NCI-H526 (cell line): ENCODE results near the gene CYP21A2.
A peak's percentile ranks its signal among the peaks of the same experiment; 100 is the strongest.

Source experiments
- DNase-seq, 2 experiments: peaks; one replicate each; lab custom pipeline; 2025; lab: John Stamatoyannopoulos, UW

Gene CYP21A2

DNA sequence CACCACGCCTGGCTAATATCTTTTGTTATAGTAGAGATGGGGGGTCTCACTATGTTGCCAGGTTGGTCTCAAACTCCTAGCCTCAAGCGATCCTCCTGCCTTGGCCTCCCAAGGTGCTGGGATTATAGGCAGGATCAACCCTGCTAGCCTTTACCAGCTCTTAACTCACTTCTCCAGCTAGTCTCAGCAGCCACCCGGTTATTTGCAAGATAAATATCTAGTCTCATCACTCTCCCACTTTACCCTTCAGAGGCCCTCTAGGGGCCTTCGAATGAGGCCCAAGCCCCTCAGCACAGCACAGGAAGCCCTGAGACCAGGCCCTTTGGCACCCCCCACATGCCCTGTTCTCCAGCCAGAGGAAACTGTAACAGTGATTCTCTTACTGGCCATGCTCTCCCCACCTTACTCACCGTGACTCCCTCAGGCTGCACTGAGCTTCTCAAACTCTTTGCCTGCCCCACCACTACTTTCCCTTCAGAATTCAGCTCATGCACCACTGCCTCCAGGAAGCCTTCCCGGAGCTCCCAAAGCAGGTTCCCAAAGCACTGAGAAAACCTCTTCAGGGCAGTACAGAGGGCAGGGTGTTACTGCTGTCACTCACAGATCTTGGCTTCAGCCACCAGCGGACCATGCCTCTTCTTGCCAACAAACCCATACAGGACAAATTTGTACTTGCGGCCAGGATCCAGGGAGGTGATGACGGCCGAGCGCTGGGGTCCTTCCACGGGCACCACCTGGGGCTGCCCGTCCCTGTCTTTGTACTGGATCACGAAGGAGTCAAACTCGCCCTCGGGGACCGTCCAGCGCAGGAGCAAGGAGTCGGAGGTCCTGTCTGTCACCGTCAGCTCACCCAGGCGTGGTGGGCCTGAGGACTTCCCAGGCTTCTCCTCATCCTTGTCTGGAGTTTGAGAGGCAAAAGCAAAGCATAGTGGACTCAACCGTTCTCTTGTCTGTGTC is 45.9 kb downstream of the CYP21A2 start:
- no peak for DNase-seq

DNA sequence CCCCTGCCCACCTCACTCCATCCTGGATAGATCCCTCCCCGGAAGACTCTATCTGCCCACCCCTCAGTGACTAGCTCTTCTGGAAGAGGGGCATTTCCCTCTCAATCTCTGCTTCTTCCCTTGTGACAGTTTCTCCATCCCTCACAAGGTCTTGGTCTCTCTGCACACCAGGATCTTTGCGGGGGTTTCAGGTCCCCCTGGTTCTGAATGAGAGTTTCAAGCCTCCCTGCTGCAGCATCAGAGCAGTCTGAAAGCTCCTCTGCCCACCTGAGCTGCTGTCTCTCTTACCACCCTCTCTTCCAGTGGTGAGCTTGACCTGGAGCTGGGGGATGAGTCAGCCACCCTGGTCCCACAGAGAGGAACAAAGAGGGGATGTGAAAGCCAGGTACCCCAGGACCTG is 46.6 kb downstream of the CYP21A2 start:
- no peak for DNase-seq

DNA sequence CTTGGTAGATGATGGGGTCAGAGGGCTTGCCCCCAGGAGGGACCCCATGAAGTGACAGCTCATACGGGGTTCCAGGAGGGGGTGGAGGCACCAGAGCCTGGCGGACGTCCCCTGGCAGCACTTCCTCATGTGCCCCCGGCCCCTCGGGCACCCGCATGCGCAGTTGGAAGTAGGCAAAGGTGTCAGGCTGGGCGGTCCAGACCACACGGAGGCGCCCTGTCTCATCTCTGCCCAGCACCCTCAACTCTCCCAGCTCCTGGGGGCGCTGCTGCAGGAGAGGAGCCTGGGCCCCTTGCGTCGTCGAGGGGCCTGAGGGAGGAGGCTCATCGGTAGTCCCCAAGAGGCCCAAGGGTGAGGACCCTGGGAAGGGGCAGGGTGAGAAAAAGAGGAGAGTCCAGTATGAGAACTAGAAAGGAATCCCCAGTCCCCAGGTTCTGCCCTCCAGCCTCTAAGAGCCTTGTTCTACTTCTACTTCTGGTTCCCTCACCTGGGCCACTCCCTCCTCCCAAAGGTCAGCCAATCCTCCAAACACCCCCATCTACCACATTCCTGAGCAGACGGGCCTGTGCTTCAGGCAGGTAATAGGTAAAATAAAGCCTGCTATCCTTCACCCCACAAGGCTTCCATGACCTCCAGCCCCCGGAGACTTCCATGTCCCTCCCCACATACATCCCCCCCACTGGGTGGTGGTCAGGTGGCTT is 47.7 kb downstream of the CYP21A2 start:
- peak in 1 of 2 experiments; percentile 22 for DNase-seq

DNA sequence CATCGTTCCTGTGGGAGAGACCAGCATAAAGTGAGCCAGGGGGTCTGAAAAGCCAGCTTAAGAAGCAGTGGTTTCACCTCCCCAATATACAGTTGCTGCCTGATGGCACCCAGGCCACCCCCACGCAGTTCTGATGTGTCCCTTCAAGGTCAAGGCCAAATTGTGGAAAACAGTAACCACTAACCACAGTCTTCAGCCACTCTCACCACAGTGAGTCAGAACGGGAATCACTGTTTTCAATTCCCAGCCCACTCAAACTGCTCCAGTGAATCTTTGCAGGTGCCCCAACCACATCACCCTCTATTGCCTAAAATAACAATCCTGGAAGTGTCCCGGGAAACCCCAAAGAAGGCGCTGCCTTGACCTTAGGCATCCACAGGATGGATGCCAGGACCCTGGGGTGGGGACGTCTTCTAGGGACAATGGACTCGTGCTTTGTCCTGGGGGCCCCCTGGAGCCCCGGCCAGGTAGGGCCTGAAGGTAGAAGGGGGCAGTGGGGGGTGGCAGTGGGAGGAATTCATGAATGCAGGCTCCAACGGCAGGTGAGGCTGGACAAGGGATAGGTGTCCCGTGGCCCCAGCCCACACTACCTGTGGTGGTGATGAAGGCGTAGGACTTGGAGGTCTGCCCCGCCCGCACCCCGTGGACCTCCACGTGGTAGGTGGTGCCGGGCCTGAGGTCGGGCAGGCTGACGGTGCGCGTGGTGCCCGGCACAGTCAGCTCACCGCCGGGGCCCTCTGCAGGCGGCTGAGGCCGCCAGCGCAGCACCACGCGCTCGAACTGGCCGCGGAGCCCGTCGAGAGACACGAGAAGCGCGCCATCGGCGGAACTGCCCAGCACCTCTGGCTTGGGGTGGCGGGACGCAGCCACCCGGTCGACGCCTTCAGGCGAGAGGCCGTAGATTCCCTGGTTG is 48.7 kb downstream of the CYP21A2 start:
- peak in 1 of 2 experiments; percentile 59 for DNase-seq

DNA sequence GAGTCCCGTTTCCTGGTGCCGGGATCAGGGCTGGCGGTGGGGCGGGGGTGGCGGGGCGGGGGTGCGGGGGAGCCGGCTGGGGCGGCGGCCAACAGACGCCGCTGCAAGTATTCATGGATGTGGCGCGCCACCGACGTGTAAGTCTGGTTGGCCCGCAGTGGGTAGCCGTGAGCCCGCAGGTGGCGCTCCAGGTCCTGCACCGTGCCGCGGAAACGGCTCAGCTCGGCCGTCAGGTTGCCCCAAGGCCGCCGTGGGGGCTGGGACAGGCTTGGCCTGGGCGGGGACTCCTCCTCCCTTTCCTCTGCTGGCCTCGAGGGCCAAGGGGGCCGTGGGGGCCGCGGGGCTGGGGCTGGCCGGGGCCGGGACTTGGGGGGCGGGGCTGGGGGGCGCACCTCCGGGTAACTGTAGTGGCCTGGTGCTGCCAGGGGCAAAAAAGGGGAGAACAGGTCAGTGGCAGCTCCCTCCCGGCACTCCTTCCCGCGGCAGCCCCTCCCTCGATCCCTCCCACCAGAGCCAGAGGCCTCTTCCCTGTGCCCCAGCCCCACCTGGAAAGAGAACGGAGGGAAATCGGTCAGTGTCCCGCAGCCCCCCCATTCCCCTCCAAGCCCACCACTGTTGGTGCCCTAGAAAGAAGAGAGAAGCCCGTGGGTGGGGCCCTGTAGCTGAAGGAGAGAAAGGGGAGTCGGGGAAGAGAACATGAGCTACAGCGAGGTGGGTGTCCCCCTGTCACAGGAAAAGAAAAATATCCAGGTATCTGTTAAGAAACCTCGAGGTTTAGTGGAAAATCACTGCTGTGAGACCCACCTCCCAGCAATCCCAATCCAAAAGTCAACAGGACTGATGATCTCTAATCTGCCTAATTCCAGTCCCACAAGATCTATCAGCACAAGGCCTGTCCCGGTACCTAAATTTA is 49.6 kb downstream of the CYP21A2 start:
- peak; percentile 54 to 81 for DNase-seq

DNA sequence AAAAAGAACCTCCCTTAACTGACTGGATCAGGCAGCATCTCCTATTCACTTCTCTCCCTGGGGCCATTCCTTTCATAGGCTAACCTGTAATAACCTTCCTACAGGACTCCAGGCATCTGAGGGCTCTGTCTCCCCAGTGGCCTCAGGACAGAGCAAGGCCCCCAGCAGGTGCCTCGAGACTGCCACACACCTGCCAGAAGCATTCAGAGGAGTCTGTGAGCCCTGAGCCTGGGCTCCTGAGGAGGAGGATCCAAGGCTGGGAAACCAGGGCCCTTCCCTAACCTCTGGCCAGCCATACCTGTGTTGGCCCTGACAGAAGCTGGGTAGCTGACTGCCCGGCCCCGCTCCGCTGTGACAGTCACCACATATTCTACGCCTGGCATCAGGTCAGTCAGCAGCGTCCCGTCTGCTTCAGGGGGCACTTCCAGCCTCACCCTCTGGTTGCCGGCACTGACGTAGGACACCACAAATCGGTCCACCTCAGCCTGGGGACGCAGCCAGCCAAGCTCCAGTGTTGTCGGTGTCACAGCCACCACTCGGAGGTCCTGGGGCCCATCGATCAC is 50.4 kb downstream of the CYP21A2 start:
- DNase-seq = no peak

DNA sequence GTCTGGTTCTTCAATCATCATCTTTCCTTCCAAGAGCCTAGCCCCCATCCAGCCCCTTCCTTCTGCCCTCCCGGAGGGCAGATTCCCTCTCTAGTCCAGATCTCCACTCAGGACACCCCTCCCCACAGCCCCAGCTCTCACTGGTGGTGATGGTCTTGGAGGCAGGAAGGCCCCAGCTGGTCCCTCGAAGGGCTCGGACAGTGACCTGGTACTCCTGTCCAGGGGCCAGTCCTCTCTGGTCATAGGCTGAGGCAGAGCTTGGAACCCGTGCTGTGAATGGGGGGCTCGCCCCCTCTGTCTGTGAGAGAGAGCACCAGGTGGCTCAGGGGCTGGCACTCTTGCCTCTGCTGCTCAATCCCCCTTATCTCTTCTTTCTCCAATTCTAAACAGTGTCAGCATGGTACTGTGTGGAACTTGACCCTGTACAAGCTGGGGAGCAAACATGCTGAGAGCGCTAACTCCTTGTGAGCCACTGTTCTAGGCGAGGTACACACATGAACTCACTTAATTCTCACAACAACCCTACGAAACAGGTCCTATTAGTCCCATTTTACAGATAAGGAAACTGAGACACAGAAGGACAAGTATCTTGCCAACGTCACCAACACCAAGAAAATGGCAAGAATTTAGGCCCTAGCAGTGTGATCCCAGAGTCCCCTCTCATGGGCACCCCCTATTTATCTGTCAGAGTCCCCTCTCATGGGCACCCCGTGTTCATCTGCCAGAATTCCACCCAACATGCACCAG is 51.0 kb downstream of the CYP21A2 start:
- DNase-seq = no peak
